OCI-LY3 (cell line): ENCODE data around the gene TCERG1L.

Experiments
- EZH2phosphoT487 ChIP-seq: fragments of 200-600 bp; shearing (Covaris generic); IDR thresholded peaks from 2 replicates; pipeline ENCODE4 v1.6.1; 2018; ENCODE audit warnings: antibody characterized with exemption, mixed run types, low read depth
- TF ChIP-seq, protein P1 (sequence below): fragments of 200-600, 300-600 bp; sonication (generic); IDR thresholded peaks from 2 replicates; pipeline ENCODE4 v1.5.1; 2014; ENCODE audit warnings: antibody characterized with exemption, low read length, low read depth

DNA sequence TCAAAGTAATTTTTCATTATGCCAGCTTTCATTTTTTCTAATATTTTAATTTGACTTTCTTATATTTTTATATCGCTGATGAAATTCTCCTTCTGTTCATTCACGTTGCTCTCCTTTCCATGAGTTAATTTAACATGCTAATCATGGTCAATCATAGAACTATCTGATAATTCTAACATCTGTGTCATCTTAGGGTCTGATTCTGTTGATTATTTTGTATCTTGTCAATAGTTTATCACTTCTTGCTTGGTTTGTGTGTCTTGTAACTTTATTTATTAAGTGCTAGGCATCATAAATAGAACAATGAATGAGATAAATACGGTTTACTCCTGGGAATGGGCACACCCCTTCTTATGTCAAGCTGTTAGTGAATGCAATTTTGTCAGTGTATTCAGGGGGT, 11.0 kb downstream of the TCERG1L start:
- TF ChIP-seq, protein P1, sequence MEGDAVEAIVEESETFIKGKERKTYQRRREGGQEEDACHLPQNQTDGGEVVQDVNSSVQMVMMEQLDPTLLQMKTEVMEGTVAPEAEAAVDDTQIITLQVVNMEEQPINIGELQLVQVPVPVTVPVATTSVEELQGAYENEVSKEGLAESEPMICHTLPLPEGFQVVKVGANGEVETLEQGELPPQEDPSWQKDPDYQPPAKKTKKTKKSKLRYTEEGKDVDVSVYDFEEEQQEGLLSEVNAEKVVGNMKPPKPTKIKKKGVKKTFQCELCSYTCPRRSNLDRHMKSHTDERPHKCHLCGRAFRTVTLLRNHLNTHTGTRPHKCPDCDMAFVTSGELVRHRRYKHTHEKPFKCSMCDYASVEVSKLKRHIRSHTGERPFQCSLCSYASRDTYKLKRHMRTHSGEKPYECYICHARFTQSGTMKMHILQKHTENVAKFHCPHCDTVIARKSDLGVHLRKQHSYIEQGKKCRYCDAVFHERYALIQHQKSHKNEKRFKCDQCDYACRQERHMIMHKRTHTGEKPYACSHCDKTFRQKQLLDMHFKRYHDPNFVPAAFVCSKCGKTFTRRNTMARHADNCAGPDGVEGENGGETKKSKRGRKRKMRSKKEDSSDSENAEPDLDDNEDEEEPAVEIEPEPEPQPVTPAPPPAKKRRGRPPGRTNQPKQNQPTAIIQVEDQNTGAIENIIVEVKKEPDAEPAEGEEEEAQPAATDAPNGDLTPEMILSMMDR = no peak
- no peak for TF ChIP-seq EZH2phosphoT487
